Measurements from ENCODE around the gene PLPPR3. TPM values are rescaled to one million over a fixed set of nuclear protein-coding genes. Genes with fewer than 3 reads are reported as not detected.

Gene PLPPR3
- polyA plus RNA-seq, 1 donor (not counting 4 experiments of a cell fraction or from before 2014, with no cell fraction given) = not detected

GRCh38 chr19:780935-781334 is 40.8 kb downstream of the PLPPR3 start:
- Histone ChIP-seq H2AFZ (ENCODE audit: control insufficient read depth, low read length) (no peak overlapping the region), H3K79me2 (ENCODE audit: control insufficient read depth, insufficient read depth, low read length) (peaks cover 8% of the 10 kb centered on the region), H3K4me1 (ENCODE audit: control insufficient read depth, extremely low read depth, insufficient read depth, low read length) (peaks cover 22% of the 10 kb centered on the region), H3K9me1 (ENCODE audit: control insufficient read depth, extremely low read depth, insufficient read depth, low read length) (no peaks in the 10 kb centered on the region), H3K9me3 (ENCODE audit: control insufficient read depth, low read depth, low read length) (no peaks in the 10 kb centered on the region), H3K4me2 (ENCODE audit: control insufficient read depth, extremely low read depth, insufficient read depth, low read depth, low read length) (no peak overlapping the region), H3K9ac (ENCODE audit: control insufficient read depth, extremely low read depth, insufficient read depth, low read length) (no peak overlapping the region), H3K4me3 (ENCODE audit: control insufficient read depth in 2 of 3, extremely low read depth in 1 of 3, insufficient read depth in 2 of 3, low read depth in 1 of 3, low read length in 3 of 3) (no peak overlapping the region), H3K27me3 (ENCODE audit: control insufficient read depth, extremely low read depth, insufficient read depth, low read length) (no peaks in the 10 kb centered on the region), H3K27ac (ENCODE audit: control insufficient read depth, insufficient read depth, low read length) (no peak overlapping the region), H3K36me3 (ENCODE audit: control insufficient read depth in 2 of 2, extremely low read depth in 1 of 2, insufficient read depth in 2 of 2, low read length in 2 of 2) (no peaks in the 10 kb centered on the region), H4K20me1 (ENCODE audit: control insufficient read depth, extremely low read depth, insufficient read depth, low read length) (no peaks in the 10 kb centered on the region)
- FAIRE-seq (no peak), DNase-seq (ENCODE audit: low read depth, low spot score) (no peak)
- TF ChIP-seq EZH2 (IDR thresholded peaks at IDR 0.05; ENCODE audit: low read length) = no peak
- no peak for TF ChIP-seq CTCF (optimal IDR thresholded peaks at IDR 0.05 in 1 of 3, IDR thresholded peaks at IDR 0.05 in 1 of 3, conservative IDR thresholded peaks at IDR 0.05 in 1 of 3; ENCODE audit: extremely low read depth in 1 of 3, insufficient read depth in 2 of 3, low read length in 3 of 3)
- dilution Hi-C loops (cut with MboI; ENCODE audit: extremely low pct_ligation_motif_present, low sequenced_read_pairs) = no loop called here

DNA sequence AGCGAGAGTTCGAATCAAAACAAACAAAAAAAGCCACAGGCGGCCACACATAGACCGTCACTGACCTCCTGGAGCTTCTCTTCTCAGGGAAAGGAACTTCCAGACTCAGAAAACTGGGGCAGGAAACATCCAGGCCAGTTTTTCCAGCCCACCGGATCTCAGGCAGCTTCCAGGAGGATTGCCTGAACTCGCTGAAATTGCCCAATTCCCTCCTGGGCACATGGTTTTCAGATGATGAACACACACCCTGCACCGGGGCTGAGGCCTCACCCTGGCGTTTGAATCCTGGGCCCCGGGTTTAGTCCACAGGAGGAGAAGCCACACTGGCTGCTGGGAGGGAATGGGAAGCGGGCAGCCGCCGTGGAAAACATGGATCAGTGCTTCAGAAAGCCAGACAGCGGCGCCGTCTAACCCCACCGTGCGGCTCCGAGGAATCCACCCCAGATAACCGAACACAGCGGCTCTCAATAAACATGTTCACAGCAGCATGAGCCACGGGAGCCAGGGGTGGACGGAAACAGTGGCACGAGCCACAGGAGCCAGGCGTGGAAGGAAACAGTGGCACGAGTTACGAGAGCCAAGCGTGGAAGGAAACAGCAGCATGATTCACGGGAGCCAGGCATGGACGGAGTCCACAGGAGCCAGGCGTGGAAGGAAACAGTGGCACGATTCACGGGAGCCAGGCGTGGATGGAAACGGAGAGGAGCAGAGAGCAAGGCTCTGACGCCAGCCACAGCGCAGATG is 42.7 kb downstream of the PLPPR3 start:
- DNase-seq (ENCODE audit: low read depth, low spot score) = peak; percentile 78
- H3K4me2 ChIP-seq (ENCODE audit: control insufficient read depth, extremely low read depth, insufficient read depth, low read depth, low read length) = peak overlapping the region; percentile 3
- dilution Hi-C loops (cut with MboI; ENCODE audit: extremely low pct_ligation_motif_present, low sequenced_read_pairs) = no loop called here

More for the DNA sequence above, 42.7 kb downstream of the PLPPR3 start:
- H4K20me1 ChIP-seq (ENCODE audit: control insufficient read depth, extremely low read depth, insufficient read depth, low read length) = no peaks in the 10 kb centered on the region
- peak; percentile 96 for FAIRE-seq
- H3K27ac ChIP-seq (ENCODE audit: control insufficient read depth, insufficient read depth, low read length) = peak overlapping the region; percentile 78
- no peaks in the 10 kb centered on the region for H3K9me3 ChIP-seq (ENCODE audit: control insufficient read depth, low read depth, low read length)
- H3K36me3 ChIP-seq (ENCODE audit: control insufficient read depth in 2 of 2, extremely low read depth in 1 of 2, insufficient read depth in 2 of 2, low read length in 2 of 2) = no peaks in the 10 kb centered on the region
- H3K4me1 ChIP-seq (ENCODE audit: control insufficient read depth, extremely low read depth, insufficient read depth, low read length) = peaks cover 22% of the 10 kb centered on the region
- peak overlapping the region; percentile 66 for H3K9ac ChIP-seq (ENCODE audit: control insufficient read depth, extremely low read depth, insufficient read depth, low read length)
- no peaks in the 10 kb centered on the region for H3K9me1 ChIP-seq (ENCODE audit: control insufficient read depth, extremely low read depth, insufficient read depth, low read length)
- no peaks in the 10 kb centered on the region for H3K27me3 ChIP-seq (ENCODE audit: control insufficient read depth, extremely low read depth, insufficient read depth, low read length)
- TF ChIP-seq EZH2 (IDR thresholded peaks at IDR 0.05; ENCODE audit: low read length) (no peak), CTCF (optimal IDR thresholded peaks at IDR 0.05 in 1 of 3, IDR thresholded peaks at IDR 0.05 in 1 of 3, conservative IDR thresholded peaks at IDR 0.05 in 1 of 3; ENCODE audit: extremely low read depth in 1 of 3, insufficient read depth in 2 of 3, low read length in 3 of 3) (no peak)
- H3K4me3 ChIP-seq (ENCODE audit: control insufficient read depth in 2 of 3, extremely low read depth in 1 of 3, insufficient read depth in 2 of 3, low read depth in 1 of 3, low read length in 3 of 3) = no peak overlapping the region
- H3K79me2 ChIP-seq (ENCODE audit: control insufficient read depth, insufficient read depth, low read length) = peaks cover 3% of the 10 kb centered on the region
- H2AFZ ChIP-seq (ENCODE audit: control insufficient read depth, low read length) = peak overlapping the region; percentile 89

All from keratinocyte (primary cell).